ENCODE data around the gene FGB. TPM values are rescaled to one million over a fixed set of nuclear protein-coding genes. Genes with fewer than 3 reads are reported as not detected.

Gene FGB
- total and polyA plus RNA-seq, 2 of the 13 experiments (the other 11 are each of a cell fraction or from before 2014, with no cell fraction given) = 226 to 784 TPM

DNA sequence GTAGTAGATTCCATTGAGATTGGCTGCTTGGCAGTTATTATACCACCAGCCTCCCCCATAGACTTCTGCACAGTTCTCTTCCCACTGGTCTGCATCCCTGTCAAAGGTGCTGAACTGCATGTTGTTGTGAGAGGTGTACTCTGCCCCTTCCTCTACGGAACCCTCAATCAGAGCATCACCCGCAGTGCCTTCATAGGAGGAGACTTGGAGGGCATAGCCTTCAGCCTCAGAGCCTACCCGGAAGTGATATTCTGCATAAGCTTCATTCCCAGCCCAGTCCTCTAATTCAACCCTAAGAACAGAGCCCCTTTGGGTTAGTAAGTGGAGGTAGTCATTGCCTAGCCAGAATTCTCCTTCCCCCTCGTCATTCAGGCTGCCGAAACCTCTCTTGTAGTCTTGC lies 21.4 kb downstream of the FGB start (continued):
- TF ChIP-seq, protein P1, sequence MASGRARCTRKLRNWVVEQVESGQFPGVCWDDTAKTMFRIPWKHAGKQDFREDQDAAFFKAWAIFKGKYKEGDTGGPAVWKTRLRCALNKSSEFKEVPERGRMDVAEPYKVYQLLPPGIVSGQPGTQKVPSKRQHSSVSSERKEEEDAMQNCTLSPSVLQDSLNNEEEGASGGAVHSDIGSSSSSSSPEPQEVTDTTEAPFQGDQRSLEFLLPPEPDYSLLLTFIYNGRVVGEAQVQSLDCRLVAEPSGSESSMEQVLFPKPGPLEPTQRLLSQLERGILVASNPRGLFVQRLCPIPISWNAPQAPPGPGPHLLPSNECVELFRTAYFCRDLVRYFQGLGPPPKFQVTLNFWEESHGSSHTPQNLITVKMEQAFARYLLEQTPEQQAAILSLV (CRISPR knock-in tag; IDR thresholded peaks at IDR 0.05; ENCODE audit: borderline replicate concordance) = no peak
- TF ChIP-seq HNRNPH1 (optimal IDR thresholded peaks at IDR 0.05; ENCODE audit: low read depth, low read length) (peak; percentile 45), NR1H2 (CRISPR knock-in tag; IDR thresholded peaks at IDR 0.05; ENCODE audit: borderline replicate concordance, low read depth) (no peak), REPIN1 (CRISPR knock-in tag; IDR thresholded peaks at IDR 0.05; ENCODE audit: borderline replicate concordance, low read depth) (peak; percentile 81), KLF13 (CRISPR knock-in tag; IDR thresholded peaks at IDR 0.05) (no peak), ZNF180 (CRISPR knock-in tag; IDR thresholded peaks at IDR 0.05; ENCODE audit: borderline replicate concordance, low read depth) (no peak), ZFYVE20 (CRISPR knock-in tag; IDR thresholded peaks at IDR 0.05; ENCODE audit: borderline replicate concordance, low read depth) (no peak), PAF1 (CRISPR knock-in tag; IDR thresholded peaks at IDR 0.05) (peak; percentile 100), ZNF780A (CRISPR knock-in tag; IDR thresholded peaks at IDR 0.05) (0 out of 2 replicates have a peak, but pooled peaks have one; percentile 19)
- TF ChIP-seq, protein P2, sequence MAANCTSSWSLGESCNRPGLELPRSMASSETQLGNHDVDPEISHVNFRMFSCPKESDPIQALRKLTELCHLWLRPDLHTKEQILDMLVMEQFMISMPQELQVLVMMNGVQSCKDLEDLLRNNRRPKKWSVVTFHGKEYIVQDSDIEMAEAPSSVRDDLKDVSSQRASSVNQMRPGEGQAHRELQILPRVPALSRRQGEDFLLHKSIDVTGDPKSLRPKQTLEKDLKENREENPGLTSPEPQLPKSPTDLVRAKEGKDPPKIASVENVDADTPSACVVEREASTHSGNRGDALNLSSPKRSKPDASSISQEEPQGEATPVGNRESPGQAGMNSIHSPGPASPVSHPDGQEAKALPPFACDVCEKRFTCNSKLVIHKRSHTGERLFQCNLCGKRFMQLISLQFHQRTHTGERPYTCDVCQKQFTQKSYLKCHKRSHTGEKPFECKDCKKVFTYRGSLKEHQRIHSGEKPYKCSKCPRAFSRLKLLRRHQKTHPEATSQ (CRISPR knock-in tag; IDR thresholded peaks at IDR 0.05; ENCODE audit: borderline replicate concordance) = 0 out of 2 replicates have a peak, but pooled peaks have one; percentile 37
- TF ChIP-seq, protein P3, sequence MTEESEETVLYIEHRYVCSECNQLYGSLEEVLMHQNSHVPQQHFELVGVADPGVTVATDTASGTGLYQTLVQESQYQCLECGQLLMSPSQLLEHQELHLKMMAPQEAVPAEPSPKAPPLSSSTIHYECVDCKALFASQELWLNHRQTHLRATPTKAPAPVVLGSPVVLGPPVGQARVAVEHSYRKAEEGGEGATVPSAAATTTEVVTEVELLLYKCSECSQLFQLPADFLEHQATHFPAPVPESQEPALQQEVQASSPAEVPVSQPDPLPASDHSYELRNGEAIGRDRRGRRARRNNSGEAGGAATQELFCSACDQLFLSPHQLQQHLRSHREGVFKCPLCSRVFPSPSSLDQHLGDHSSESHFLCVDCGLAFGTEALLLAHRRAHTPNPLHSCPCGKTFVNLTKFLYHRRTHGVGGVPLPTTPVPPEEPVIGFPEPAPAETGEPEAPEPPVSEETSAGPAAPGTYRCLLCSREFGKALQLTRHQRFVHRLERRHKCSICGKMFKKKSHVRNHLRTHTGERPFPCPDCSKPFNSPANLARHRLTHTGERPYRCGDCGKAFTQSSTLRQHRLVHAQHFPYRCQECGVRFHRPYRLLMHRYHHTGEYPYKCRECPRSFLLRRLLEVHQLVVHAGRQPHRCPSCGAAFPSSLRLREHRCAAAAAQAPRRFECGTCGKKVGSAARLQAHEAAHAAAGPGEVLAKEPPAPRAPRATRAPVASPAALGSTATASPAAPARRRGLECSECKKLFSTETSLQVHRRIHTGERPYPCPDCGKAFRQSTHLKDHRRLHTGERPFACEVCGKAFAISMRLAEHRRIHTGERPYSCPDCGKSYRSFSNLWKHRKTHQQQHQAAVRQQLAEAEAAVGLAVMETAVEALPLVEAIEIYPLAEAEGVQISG (CRISPR knock-in tag; IDR thresholded peaks at IDR 0.05) = 0 out of 2 replicates have a peak, but pooled peaks have one; percentile 18
- TF ChIP-seq, protein P4, sequence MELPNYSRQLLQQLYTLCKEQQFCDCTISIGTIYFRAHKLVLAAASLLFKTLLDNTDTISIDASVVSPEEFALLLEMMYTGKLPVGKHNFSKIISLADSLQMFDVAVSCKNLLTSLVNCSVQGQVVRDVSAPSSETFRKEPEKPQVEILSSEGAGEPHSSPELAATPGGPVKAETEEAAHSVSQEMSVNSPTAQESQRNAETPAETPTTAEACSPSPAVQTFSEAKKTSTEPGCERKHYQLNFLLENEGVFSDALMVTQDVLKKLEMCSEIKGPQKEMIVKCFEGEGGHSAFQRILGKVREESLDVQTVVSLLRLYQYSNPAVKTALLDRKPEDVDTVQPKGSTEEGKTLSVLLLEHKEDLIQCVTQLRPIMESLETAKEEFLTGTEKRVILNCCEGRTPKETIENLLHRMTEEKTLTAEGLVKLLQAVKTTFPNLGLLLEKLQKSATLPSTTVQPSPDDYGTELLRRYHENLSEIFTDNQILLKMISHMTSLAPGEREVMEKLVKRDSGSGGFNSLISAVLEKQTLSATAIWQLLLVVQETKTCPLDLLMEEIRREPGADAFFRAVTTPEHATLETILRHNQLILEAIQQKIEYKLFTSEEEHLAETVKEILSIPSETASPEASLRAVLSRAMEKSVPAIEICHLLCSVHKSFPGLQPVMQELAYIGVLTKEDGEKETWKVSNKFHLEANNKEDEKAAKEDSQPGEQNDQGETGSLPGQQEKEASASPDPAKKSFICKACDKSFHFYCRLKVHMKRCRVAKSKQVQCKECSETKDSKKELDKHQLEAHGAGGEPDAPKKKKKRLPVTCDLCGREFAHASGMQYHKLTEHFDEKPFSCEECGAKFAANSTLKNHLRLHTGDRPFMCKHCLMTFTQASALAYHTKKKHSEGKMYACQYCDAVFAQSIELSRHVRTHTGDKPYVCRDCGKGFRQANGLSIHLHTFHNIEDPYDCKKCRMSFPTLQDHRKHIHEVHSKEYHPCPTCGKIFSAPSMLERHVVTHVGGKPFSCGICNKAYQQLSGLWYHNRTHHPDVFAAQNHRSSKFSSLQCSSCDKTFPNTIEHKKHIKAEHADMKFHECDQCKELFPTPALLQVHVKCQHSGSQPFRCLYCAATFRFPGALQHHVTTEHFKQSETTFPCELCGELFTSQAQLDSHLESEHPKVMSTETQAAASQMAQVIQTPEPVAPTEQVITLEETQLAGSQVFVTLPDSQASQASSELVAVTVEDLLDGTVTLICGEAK (IDR thresholded peaks at IDR 0.05) = no peak
- TF ChIP-seq, protein P4 (CRISPR knock-in tag; IDR thresholded peaks at IDR 0.05) = no peak
